T-helper 2 cell (primary cell): ENCODE data around the gene GGT7.
"Not testable (repeated sequence)": the region's sequence is repeated elsewhere in the genome, so short reads cannot be mapped to it uniquely, and the experiment has no call there.

Source experiments
- DNase-seq, 5 experiments: peaks; one replicate each; pipeline versions ENCODE4 v3.0.0 to v3.0.0-alpha.2; 2012 to 2022

The GGT7 gene

DNA sequence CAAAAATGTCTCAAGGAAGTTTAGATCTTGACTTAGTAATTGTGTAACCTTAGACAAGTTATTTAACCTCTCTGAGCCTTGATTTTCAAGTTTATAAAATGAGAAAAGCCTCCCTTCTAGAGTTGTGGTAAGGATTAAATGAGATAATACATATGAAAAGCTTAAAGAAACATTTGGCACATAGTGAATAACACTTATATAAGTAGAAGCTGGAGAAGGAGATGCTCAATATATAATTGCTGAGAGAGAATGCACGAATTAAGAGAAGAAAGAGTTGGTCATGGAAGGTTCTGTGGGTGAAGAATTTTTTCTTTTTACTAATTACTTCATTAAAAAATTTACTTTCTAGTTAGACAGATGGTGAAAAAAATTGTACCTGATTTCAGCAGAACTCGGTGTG is 9.0 kb upstream of the GGT7 start:
- no peak for DNase-seq

DNA sequence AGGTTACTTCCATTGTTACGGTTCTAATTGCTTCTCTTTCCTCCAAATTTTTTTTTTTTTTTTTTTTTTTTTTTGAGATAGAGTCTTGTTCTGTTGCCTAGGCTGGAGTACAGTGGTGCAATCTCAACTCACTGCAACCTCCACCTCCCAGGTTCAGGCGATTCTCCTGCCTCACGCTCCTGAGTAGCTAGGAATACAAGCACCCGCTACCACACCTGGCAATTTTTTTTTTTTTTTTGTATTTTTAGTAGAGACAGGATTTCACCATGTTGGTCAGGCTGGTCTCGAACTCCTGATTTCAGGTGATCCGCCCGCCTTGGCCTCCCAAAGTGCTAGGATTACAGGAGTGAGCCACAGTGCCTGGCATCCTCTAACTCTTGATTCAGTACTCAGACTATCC is 8.3 kb upstream of the GGT7 start:
- not testable (repeated sequence) for DNase-seq

DNA sequence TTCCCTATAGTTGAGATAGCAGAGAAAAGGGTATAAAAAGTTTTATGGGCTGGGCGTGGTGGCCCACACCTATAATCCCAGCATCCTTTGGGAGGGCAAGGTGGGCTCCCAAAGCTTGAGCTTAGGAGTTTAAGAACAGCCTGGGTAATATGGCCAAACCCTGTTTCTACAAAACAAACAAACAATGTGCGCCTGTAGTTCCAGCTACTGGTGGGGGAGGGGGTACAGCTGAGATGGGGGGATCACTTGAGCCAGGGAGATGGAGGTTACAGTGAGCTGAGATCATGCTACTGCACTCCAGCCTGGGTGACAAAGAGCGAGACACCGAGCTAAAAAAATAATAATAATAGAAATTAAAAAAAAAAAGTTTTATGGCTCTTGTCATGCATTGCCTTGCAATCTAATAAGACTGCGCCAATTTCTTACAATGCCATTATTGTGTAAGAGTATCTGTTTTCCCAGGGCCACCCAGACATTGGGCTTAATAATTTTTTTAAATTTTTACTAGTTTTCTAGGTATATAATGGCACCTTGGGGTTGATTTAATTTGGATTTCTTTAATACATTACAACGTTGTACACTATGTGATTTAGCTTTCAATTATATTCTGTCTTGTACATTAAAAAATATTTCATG is 7.7 kb upstream of the GGT7 start:
- DNase-seq, result no peak

DNA sequence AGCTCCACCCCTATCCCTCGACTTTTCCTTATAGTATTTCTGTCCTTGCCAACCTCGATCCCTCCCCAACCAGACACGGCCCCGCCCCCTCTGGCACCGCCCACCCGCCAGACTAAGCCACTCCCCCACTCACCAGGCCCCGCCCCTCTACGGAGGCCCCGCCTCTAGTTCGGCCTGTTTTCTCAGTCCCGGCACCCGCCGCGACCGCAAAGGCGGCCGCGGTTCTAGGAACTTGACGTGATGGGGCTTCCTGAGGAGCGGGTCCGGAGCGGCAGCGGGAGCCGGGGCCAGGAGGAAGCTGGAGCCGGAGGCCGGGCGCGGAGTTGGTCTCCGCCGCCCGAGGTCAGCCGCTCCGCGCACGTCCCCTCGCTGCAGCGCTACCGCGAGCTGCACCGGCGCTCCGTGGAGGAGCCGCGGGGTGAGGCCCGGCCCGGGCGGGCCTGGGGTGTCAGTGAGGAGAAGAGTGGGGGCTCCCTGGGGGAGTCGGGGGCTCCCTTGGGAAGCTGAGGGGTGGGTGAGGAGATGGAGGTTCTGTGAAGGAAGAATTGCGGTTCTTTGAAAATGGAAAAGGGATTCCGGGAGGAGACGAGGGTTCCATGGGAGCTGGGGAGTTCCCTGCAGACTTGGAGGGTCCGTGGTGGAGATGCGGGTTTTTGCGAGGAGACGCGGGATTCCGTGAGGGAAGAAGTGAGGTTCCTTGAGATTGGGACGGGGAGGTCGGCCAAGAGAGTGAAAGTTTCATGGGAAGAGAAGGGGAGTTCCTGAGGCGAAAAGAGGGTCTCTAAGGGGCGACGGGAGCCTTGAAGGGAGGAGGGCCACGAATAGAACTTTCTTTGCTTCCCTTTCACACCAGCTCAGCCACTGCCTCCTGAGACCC is 4.0 kb upstream of the GGT7 start, which contains the start of gene ACSS2:
TSS of gene ACSS2 (plus strand) at position 207 of the 877 bp plus-strand sequence. CDS start at position 241, 34 bp downstream.
- peak in 3 of 5 experiments; percentile 78 to 95 (median 90) for DNase-seq

DNA sequence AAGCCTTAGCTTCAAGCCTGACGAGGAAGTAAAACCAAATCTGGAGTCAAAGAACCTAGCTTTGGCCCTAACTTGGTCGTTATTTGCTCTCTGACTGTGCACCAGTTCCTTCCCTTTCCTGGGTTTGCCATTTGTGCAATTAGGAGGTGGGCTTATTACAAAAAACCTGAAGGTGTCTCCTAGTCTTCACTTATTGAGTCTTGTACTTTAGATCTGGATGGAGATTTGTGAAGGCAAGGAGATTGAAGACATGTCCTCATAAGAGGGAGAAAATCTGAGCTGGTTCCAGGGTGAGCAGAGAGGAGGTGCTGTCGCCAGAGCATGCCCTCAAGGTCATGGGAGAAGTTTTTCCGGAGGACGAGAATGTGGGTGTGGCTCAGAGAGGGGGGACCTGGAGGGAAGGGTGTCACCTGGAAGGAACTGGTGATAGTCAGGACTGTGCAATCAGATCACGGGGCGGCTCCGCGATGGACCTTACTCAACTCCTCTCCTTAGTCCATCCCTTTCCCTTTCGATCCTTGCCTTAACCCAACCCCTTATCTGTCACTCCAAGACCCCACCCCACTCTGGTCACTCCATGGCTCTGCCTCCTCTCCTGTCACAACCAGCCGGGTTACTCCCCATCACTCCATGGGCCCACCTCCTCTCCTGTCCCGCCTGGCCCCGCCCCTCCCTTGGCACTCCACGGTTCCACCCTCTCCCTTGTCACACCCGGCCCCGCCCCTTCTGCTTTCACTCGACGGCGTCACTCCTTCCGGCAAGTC is 3.2 kb upstream of the GGT7 start:
- peak in 2 of 5 experiments; percentile 88 to 97 for DNase-seq

DNA sequence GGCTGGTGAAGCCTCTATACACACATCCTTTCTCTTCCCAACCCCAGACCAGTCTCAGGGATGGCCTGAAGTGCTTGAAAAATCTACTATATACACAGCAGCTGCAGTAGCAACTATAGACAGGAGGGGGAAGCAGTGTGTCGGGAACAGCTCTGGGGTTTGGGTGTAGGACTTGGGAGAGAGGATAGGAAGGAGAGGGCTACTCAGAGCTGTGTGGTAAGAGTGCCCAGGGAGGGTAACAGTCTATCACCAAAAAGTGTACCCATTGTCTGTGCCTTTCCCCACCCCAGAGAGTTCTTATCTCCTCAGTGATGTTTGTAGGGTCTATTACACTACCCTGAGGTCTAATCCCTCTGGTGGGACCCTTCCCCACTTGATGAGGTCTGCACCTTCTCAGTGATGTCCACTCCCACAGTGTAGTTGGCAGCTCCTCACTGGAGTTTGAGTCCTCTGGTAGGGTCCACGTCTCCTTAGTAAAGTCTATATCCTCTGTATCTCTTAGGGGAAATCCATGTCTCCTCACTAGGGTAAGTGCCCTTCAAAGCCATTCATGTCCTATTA is 1.5 kb upstream of the GGT7 start:
- peak in 3 of 5 experiments; percentile 12 to 70 (median 24) for DNase-seq

DNA sequence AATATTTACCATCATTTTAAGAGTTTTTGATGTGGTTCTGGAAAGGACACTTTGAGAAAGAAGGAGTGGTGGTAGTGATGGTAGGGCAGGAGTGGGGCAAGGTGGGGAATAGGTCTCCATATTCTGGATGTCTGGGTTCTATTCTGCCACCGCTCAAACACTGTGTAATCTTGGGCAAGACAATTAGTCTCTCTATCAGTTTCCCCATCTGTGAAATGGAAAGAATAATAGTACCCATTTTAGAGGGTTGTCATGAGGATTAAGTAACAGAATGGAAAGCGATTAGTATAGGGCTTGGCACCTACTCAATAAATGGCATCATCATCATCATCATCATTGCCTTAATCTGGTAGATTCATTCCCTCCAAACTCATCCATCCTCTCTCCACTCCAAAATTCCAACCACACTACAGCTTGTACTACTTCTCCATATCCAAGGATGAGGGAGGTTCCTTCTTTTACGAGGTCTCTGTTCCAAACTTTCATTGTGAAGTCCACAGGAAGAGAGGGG is 982 bp upstream of the GGT7 start:
- DNase-seq, result no peak

DNA sequence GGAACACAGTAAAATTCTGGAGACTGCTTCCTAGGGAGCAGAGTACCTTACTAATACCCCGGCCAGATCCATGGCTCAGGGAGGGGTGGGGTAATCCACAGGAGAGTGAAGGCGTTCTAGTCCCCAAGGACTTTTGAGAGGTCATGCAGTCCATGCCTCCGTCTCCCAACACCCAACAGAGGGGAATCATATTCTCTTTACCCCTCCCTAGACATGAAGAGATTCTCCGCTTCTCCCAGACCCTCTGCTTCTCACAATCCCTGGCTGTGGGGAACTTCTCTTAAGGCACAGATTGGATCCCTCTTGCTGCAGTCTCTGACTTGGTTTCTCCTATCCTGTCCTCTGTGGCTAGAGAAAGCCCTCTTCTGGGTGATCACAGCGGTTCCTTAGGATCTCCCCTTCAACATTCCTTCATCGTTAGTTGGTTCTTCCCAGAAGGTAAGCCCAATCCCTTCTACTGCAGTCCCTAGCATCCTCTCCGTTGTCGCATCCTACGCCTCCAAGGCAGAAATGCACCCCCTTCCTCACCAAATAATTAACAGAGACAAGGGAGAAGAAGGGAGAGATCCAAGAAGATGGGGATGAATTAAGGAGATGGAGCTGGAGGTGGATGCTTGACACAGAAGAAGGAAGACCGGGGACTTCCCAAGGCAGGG is 562 bp downstream of the GGT7 start:
- no peak for DNase-seq

DNA sequence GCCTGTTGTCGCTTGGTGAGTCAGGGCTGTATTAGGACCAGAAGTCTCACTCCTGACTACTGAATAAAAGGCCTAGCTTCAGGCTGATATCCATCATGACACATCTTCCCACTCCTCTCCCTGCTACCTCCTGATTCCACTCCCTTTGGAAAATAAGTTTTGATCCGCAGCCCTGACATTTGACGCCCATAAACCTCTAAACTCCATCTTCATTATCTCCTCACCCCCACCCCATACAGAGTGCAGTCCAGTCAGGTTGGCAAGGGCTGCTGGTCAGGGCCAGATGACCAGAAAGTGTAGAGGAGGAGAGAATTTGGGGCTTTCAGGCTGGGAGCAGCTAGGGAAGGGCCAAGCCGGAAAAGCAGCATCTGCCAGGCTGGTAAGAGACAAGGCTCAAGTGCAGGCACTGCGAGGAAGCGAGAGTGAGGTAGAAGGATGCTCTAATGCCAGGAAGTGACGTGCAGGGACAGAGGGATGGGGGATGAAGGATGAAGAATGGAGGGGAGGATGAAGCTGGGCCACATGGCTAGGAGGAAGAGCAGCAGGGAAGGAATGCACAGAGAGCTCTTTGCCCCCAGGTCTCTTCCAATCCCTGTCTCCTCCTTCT is 1.2 kb downstream of the GGT7 start:
- no peak for DNase-seq

DNA sequence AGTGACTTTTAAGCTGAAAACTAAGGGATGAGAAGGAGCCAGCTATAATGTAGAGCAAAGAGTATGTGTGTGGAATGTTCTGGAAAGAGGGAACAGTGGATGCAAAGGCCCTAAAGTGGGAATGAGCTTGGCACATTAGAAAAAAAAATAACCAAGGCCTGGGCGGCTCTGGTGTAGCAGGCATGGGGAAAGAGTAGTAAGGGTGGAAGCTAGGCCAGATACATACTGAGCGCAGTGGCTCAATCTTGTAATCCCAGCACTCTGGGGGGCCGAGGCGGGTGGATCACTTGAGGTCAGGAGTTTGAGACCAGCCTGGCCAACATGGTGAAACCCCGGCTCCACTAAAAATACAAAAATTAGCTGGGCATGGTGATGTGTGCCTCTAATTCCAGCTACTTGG is 8.4 kb downstream of the GGT7 start:
- DNase-seq, result no peak

DNA sequence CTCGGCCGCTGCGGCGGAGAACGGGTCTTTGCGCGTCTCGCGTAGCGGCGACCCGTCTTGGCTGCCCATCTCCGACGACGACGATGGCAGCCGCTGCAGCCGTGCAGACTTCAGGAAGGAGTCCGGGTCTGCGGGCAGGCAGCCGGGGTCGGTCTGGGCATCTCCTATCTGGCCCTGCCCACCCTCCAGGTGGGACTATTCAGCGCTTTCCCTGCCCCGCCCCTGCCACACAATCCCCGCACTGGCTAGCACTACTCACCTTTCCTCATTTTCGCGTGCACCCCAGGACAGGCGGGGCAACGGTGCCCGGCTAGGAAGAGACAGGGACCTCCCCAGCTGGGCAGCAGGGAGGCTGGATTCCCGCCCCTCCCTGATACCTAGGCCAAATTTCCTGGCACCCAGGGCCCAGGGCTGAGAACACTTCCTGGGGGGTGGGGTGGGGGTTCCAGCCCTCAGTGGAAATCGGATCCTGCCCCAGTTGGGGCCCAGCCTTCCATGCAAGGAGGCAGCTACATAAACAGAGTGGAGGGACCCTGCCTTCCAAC is 9.2 kb downstream of the GGT7 start:
- no peak for DNase-seq

DNA sequence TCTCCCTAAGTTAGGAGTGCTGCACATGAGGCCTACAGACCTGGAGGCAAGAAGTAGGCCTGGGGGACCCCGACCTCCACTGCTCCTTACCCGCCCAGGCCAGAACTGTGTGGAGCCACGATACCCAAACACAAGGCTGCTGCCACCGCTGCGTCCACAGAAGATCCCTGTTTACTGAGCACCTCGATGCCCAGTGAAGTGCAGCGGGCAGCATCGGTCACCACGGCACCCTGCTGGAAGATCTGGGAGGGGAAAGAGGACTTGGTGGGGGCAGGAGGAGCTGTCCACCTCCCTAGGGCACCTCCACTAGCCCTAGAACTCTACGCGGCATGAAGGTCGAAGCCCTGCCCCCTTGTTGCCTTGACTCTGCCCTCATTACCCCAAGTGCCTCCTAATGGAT is 9.9 kb downstream of the GGT7 start:
- DNase-seq, result no peak

DNA sequence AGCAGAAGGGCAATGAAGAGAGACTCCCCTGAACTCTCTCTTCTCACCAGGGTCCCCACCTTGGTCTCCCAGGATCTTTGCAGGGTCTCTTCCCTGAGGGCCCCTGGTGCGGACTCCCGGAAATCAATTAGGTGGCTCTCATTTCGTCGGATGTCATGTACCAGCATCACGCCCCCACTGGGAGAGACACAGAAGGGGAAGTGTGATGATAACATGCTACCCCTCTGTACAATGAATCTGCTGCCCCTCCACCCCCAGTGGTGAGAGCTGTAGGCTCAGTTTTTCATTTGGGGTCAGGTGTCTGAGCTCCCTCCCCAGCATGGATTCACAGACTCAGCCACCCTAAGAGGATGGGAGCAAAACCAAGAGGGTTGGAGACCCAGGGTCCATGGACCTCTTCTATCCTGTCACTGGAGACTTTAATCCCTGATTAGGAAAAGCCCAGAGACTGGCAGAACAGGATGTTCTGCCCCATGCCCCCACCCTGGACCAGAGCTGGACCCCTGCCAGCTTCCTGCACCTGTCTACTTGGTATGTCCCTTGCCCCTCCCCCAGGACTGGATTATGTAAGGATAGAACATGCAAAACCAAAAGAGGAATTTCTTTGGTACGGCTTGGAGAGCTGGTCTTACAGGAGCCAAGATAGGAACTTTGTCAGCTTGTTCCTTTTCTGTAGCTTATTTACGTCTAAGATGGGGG is 11.1 kb downstream of the GGT7 start:
- no peak for DNase-seq

DNA sequence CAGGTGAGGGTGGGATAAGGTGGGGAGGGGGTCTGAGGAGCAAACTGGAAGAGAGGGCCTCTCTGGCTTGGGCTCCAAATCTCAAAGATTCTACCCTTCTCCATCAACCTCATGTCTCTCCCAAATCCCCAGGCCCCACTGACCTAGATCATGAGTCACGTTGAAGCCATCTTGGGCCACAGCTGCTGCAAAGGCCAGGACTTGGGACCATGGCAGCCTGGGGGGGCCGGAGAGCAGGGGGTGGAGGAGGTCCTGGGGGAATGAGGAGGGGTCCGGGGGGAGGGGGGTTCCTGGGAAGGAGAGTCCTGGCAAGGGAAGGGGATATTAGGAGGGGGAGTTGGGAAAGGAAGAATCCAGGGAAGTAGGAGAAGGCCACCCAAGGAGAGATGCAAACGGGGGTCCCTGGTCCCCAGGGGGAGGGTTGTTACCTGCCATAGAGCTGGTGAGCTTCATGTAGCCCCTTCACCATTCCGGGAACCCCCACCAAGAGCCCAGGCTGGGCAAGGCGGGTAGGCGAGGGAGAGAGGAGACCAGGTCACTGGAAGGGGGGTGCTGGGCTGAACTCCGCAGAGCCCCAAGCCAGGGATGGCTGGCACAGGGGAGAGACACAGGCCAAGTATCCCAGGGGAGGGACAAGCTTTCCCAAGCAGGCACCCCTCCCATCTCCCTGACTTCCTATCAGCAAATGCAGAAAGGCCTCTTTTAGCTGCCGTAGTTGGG is 12.7 kb downstream of the GGT7 start:
- DNase-seq, result no peak

DNA sequence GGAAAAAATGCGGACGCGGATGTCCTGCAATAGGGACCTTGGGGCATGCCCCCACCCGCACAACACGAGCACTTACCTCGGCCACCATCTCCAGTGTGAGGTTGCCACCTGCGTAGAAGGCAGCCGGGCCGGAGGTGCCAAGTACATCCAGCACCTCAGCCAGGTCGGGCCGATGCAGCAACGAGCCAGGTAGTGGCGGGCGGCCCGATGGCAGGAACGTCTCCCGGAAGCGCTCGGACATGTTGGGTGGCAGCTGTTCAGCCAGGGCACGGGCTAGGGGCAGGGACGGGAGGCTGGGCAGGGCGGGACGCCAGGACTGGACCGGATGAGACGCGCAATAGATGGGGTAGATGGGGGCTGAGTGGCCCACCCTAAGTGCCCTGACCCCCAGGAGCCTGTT is 13.3 kb downstream of the GGT7 start:
- no peak for DNase-seq

DNA sequence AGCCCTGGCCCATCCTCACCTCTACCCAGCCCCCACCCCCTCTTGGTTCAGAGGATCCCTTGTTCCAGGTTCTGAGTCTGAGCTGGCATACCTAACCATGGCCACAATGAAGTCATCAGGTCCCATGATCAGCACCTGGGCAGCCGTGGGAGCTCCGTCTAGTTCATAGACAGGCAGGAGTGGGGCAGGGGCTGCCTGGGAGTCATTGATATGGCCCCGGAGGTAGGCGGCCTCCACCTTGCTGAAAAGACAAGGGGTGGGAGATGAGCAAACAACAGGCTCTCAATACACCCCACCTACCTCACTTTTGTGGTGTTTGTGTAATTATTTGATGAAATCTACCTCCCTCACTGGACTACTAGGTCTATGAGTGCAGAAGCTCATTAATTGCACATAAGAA is 20.4 kb downstream of the GGT7 start:
- DNase-seq, result no peak

DNA sequence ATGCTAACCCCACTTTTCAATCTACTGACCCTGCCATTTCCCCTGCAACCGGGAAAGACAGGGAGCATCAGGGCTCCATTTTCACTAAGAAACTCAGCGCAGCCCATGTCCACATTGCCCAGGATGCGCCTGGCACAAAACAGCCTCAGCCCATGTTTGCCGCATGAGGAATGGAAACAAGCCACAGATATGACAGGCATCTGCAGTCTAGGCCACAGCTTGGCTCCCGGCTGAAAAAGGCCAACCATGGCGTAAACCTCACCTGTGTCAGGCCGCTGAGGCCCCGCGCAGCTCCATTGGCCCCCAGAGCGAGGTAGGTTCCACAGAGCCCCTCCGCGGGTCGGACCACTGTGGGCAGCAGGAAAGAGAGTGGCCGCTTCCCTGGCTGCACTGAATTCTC is 21.7 kb downstream of the GGT7 start:
- DNase-seq, result no peak

DNA sequence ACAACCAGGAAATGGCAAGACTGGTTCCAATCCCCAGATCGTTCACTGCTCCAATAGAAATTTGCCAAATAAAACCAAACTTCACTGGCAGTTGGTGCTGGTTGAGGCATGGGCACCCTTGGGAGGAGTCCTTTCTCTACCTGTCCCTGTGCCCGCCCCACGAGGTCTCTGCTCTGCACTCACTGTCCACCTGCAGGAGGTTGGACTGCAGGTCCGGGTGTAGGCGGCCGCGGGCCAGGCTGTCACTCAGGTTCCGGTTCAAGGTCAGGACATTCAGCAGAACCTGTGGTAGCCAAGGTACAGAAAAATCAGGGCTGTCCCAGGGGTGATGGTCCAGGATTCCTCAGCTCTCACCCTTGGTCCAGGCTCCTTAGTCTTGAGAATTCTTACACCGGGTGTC is 22.9 kb downstream of the GGT7 start:
- no peak for DNase-seq

DNA sequence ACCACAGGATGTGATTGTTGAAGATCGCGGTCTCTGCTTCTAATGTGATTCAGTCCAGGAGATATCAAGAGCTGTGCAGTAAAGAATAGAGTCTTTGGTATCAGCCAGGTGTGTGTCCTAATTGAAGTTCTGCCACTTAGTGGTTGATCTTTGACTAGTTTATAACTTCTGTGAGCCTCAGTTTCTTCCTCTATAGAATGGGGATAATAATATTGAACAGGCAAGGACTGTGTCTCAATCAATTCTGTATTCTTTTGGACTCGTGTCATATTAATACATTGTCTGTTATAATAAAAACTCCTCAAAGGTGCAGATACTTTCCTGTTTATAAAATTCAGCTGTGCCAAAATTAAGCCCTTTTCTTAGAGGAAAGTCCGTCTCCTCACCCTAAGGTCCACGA is 24.1 kb downstream of the GGT7 start:
- no peak for DNase-seq

DNA sequence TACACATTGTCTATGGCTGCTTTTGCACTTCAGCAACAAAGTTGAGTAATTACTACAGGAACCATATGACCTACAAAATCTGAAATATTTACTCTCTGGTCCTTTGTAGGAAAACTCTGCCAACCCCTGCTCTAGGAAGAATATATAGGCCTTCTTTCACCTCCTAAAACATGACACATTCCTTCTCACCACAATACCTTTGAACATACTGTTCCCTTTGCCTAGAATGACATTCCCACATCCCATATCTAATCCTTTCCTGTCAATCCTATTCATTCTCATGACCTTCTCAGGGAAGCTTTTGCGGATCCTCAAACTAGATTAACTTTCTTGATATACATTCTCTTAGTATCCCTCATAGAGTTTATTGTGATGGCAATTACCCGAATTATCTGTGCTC is 29.2 kb downstream of the GGT7 start:
- DNase-seq, result no peak
